ENCODE data around the gene SLC35C1. TPM values are rescaled to one million over a fixed set of nuclear protein-coding genes. Genes with fewer than 3 reads are reported as not detected.

SLC35C1 gene
- total and polyA plus RNA-seq, 9 of the 15 experiments (the other 6 are each of a cell fraction or from before 2014, with no cell fraction given) = 0.65 to 13.1 (median 2.4) TPM

DNA sequence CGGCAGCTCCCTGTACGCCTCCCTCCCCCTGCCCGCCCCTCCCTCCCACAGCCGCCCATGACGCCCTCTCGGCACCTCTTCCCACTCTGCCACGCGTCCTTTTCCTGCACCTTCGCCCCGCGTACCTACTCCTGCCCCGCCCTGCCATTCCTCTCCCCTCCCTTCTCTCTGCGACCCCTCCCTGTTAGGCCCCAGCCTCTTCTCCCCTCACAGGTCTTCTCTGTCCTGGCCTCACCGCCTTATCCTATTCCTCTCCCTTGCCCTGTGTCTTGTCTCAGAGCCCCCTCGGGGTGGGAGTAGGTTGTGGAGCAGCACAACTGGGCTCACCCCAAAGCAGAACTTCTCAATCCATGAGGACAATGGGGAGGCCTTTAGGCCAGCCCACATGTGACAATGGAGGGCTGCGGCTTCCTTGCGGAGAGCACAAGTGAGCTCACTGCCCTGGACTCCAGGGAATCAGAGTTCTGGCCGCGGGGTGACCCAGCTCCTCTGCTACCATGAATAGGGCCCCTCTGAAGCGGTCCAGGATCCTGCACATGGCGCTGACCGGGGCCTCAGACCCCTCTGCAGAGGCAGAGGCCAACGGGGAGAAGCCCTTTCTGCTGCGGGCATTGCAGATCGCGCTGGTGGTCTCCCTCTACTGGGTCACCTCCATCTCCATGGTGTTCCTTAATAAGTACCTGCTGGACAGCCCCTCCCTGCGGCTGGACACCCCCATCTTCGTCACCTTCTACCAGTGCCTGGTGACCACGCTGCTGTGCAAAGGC is 539 bp downstream of the SLC35C1 start (continued):
- TF ChIP-seq CHD7 (IDR thresholded peaks at IDR 0.05; ENCODE audit: low read depth, low read length) (no peak), SOX6 (IDR thresholded peaks at IDR 0.05) (0 out of 2 replicates have a peak, but pooled peaks have one; percentile 14), E2F6 (IDR thresholded peaks at IDR 0.05; ENCODE audit: borderline replicate concordance in 1 of 2, extremely low read depth in 1 of 2, insufficient read depth in 1 of 2, insufficient read length in 1 of 2, low read depth in 1 of 2, low read length in 1 of 2, poor library complexity in 1 of 2, severe bottlenecking in 1 of 2) (peak in 1 of 2 experiments; percentile 41), SUPT5H (IDR thresholded peaks at IDR 0.05) (0 out of 2 replicates have a peak, but pooled peaks have one; percentile 1)
- TF ChIP-seq, protein P1, sequence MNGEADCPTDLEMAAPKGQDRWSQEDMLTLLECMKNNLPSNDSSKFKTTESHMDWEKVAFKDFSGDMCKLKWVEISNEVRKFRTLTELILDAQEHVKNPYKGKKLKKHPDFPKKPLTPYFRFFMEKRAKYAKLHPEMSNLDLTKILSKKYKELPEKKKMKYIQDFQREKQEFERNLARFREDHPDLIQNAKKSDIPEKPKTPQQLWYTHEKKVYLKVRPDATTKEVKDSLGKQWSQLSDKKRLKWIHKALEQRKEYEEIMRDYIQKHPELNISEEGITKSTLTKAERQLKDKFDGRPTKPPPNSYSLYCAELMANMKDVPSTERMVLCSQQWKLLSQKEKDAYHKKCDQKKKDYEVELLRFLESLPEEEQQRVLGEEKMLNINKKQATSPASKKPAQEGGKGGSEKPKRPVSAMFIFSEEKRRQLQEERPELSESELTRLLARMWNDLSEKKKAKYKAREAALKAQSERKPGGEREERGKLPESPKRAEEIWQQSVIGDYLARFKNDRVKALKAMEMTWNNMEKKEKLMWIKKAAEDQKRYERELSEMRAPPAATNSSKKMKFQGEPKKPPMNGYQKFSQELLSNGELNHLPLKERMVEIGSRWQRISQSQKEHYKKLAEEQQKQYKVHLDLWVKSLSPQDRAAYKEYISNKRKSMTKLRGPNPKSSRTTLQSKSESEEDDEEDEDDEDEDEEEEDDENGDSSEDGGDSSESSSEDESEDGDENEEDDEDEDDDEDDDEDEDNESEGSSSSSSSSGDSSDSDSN (IDR thresholded peaks at IDR 0.05; ENCODE audit: borderline replicate concordance in 1 of 2, low read depth in 2 of 2, low read length in 2 of 2) = 0 out of 4 replicates have a peak, but pooled peaks of 1 of the 2 experiments have one; percentile 18
- TF ChIP-seq, protein P2, sequence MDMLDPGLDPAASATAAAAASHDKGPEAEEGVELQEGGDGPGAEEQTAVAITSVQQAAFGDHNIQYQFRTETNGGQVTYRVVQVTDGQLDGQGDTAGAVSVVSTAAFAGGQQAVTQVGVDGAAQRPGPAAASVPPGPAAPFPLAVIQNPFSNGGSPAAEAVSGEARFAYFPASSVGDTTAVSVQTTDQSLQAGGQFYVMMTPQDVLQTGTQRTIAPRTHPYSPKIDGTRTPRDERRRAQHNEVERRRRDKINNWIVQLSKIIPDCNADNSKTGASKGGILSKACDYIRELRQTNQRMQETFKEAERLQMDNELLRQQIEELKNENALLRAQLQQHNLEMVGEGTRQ (CRISPR knock-in tag; IDR thresholded peaks at IDR 0.05) = peak; percentile 9; the same call in 1 of the 2 replicates

Data from K562 (cell line).